Superior temporal gyrus (tissue), 1 donor: ENCODE results near the gene CCN5.

ENCODE experiments used
- DNase-seq: peaks from one replicate; pipeline ENCODE4 v3.0.0-alpha.2; 2016; ENCODE audit errors: extremely low spot score

The CCN5 gene

DNA sequence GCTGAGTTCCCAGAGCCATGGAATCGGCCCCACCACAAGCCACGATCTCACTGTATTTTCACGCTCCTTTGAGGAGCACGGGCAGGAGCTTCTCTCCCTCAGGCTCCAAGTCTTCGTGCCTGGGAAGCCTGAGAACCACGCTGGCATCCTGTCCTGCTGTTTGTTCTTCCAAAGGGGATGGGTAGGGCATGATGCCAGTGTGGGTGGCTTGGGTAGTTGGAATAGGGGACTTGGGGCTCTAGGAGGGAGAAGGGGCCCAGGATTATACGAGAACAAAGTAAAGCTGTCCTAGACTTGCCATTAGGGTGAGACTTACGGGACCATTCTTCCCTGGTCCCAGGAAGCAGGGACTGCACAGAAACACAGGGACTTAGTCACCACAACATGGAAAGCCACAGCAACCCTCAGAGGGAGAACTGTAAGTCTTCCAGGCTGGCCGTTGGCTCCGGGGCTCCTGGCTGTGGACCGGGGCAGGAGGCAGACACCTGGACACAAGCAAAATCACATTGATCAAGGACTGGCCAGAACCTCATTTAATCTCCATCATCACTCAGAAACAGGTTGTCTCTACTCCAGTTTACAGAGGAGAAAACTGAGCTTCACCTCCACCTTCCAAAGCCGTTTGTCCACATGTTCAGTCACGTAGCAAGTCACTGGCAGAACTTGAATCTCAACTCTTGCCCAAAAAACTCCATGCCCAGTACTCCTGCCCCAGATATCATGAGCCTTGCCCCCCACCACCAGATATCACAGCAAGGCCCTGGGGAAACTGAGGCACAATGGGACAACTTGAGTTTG is 1.3 kb downstream of the CCN5 start:
- DNase-seq = no peak

DNA sequence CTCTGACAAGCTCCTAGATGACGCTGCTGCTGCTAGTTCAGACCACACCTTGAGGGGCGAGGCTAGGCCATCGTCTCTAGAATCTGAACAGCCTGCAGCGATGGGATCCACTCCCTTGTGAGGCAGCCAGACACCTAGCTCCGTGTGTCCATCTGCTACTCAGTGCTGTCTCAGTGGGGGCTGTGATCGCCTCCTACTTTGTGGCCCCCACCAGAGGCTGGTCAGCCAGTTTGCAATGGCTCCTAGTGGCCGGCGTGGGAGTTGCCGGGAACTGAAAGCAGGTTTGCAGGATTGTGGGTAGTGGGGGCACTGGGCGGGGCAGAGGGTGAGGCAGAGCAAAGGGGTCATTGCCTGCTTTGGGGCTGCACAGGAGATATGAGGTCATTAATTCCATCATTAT is 2.8 kb downstream of the CCN5 start:
- no peak for DNase-seq

DNA sequence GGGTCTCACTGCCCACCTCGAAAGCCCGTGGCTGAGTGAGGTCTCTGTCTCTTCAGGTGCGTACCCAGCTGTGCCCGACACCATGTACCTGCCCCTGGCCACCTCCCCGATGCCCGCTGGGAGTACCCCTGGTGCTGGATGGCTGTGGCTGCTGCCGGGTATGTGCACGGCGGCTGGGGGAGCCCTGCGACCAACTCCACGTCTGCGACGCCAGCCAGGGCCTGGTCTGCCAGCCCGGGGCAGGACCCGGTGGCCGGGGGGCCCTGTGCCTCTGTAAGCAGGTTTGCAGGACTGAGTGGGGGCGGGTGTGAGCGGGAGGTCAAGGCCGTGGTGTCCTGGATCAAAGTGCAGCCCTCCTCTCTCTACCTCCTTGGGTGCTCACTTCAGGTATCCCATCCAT is 4.7 kb downstream of the CCN5 start:
- no peak for DNase-seq

DNA sequence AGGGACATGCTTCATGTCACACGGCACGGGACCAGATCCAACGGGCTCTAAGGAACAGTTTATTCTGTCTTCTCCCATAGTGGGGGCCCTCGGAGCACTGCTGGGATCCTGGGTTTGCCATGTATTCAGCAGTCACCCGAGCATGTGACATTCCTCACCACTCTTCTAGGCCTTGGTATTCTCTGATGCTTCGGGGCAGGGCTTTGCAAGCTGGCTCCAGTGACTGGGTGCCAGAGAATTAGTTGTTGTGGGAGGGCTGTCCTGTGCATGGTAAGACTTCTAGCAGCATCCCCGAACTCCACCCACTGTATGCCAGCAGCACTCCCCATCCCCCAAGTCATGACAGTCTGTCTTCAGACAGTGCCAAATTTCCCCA is 5.4 kb downstream of the CCN5 start:
- DNase-seq = peak; percentile 75

DNA sequence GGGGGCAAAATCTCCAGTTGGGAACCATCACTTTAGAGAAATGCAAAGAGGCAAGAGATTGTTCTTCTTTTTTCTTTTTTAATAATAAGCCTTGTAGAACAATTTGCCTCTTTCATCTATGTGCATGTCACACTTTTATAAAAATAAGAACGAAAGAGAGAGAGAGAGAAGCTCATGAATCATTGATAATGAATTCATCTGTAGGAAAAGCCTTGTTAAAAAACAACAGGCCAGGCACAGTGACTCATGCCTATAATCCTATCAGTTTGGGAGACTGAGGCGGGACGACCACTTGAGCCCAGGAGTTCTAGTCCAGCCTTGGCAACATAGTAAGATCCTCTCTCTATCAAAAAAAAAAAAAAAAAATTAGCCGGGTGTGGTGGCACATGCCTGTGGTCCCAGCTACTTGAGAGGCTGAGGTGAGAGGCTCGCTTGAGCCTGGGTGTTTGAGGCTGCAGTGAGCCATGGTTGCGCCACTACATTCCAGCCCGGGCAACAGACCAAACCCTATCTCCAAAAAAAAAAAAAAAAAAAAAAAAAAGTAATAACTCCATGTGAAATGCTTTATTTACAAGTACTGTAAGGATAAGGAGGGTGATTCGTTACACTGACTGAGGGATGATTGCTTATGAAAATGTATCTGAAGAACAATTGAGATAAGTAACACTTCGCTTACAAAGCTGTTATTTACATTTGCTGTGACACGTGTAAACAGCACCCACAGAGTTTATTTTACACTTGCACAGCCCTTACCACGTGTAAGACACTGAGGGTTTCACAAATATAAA is 6.0 kb downstream of the CCN5 start:
- DNase-seq = no peak

DNA sequence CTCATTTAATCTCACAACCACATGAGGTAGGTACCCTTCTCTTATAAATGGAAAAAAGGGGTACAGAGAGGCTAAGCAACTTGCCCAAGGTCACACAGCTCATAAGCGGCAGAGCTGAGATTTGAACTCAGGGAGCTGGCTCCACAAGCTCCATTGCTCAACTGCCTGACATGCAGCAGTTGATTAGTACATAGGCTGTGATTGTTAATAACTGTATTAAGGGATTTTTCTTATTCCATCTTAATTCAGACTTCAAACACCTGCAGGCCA is 6.6 kb downstream of the CCN5 start:
- DNase-seq = no peak

DNA sequence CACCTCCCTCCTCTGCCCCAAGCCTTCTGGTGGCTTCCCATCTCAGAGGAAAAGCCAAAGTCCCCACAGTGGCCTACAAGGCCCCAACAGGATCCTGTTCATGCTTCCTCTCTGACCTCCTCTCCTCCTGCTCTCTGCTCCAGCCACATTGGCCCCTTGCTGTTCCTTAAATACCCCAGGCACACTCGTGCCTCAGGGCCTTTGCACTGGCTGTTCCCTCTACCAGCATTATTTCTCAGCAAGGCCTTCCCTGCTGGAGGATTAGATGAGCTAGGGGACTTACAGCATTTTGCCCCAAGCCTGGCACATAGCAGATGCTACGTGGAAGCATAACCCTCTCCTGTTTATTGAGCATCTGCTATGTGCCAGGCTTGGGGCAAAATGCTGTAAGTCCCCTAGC is 7.8 kb downstream of the CCN5 start:
- DNase-seq = no peak

DNA sequence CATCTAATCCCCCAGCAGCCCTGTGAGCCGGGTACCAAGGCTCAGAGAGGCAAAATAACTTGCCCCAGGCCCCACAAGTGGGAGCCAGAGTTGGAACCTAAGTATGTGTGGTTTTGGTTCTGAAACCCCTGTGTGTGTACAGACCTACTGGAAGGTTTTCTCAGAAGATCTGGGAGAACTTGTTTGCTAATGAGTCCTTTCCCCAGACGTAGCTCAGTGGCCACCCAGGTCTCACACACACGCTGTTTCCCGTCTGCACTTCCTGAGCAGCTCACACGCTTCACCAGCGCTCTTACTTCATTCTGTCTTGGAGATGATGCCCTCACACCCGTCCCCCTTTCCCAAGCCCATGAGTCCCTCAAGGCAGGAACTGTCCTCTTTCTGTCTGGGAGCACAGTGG is 8.2 kb downstream of the CCN5 start:
- no peak for DNase-seq

DNA sequence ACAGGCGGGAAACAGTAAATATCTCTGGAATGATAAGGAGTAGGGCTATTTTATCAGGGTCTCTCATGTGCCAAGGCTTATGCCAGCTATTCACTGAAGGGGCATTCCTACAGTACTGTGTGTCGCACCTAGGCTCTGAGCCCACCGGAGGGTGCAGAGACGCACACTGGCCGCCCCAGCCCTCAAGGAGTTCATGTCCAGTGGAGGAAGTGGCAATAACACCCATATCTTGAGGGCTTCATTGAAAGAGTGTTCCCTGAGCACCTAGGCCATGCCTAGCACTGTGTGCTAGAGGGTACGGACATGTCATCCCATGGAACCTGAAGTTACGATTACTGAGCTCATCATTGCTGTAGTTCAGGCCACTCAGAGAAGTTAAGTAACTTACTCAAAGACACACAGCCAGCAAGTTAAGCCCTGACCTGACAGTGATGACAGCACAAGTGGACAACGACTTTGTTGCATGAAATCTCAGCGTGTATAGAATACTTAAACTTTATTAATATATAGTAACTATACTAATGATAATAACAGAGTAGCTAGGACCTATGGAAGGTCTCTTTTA is 8.7 kb downstream of the CCN5 start:
- no peak for DNase-seq

DNA sequence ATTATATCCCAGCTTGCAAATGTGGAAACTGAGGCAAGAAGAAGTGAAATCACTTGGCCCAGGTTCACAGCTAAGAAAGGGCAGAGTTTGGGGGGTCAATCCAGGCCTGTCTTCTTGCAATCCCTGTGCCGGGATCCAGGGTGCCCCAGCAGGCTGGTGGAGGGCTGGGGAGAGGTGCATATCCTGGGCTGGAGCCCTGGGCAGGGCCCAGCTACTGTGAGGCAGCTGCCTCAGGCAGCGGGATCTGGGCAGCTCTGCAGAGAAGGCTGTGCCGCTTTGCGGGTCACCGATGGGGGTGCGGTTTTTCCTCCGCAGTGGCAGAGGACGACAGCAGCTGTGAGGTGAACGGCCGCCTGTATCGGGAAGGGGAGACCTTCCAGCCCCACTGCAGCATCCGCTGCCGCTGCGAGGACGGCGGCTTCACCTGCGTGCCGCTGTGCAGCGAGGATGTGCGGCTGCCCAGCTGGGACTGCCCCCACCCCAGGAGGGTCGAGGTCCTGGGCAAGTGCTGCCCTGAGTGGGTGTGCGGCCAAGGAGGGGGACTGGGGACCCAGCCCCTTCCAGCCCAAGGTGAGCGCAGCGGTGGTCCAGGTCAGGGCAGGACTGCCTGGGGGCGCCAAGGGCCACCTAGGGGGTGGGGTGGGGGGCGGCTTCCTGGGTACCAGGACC is 9.4 kb downstream of the CCN5 start:
- no peak for DNase-seq

DNA sequence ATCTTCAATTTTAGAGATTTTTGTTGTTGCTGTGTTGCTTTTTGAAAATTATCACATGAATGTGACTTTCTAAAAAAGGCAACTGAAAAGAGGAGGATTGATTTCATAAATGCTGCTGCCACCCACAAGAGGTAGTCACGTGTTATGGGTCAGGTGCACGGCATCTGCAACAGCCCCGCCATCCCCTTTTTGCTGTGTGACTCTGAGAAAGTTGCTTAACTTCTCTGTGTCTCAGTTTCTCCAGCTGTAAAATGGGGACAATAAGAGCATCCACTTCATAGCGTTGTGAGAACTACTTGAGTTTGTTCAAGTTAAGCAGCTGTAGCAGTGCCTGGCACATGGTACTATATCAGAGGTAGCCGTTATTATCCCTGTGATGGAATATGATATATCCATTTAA is 10.7 kb downstream of the CCN5 start:
- DNase-seq = no peak

DNA sequence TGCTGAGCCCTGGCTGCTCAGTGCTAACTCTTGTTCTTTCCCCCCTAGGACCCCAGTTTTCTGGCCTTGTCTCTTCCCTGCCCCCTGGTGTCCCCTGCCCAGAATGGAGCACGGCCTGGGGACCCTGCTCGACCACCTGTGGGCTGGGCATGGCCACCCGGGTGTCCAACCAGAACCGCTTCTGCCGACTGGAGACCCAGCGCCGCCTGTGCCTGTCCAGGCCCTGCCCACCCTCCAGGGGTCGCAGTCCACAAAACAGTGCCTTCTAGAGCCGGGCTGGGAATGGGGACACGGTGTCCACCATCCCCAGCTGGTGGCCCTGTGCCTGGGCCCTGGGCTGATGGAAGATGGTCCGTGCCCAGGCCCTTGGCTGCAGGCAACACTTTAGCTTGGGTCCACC is 11.9 kb downstream of the CCN5 start:
- no peak for DNase-seq

DNA sequence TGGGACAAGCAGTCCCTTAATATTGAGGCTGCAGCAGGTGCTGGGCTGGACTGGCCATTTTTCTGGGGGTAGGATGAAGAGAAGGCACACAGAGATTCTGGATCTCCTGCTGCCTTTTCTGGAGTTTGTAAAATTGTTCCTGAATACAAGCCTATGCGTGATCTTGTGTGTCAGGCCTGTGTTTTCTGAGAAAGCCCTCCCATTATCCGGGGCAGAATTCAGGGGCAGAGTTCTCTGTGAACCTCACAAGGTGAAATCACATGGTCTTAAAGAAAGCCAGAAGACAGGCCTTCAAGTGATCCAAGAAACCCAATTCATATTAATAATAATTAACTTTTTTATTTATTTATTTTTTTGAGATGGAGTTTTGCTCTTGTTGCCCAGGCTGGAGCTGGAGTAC is 12.5 kb downstream of the CCN5 start:
- no peak for DNase-seq

DNA sequence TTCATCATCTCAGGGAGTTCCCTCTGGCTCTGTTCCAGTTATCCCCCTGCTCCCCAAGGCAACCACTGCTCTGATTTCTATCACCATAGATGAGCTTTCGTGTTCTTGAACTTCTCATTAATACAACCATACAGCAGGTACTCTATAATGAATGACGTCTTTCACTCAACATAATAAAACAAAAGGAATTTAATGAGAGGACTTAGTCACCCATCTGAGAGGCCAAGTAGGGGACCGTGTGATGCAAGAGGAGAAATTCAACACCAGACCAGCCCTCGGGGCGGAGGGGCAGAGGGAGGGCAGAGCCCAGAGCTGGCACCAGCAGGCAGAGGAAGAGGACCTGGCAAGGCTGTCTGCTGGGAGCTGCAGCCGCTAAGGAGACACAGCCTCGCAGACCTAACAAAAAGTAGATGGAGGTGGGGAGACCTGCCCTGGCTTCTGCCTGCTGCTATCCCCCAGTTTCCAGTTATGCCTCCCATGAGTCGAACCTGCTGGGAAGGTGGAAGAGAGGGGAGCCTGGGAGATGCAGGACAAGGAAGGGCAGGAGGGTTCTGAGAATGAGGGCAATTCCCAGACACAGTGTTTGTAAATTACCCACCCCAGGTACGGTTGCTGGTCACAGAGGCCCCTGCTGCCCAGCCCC is 13.8 kb downstream of the CCN5 start:
- peak; percentile 39 for DNase-seq

DNA sequence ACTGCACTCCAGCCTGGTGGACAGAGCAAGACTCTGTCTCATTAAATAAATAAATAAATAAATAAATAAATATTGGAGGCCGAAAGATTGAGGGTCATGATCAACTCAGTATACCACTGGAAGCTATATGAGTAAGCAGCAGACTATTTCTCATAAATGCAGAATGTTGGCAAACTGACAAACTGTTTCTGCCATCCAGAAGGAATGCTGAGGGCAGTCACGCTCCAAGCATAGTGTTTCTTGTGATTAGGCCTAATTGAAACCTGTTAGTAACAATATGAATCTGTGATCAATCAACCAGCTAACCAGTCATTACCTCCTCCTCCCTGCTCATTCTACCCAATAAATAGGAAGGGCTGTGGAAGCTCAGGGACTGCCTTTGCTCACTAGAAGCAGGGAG is 15.3 kb downstream of the CCN5 start:
- no peak for DNase-seq

DNA sequence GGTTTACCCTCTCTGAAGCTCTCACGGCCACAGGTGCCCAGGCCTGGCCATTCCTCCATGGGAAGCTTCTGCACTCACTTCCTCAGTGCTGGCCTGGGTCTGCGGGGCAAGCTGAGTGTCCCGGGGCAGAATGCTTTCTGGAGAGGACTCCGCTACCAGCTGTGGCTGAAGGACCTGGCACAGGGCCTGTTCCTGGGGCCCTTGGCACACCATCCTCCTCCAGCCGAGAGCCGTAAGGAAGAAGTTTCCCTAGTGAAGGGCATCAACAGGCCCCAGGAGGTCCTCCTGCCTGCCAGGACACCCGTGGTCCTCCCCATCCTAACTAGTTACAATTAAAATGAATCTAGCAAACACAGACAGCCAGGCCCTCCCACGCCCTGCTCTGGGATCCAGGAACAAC is 16.5 kb downstream of the CCN5 start:
- no peak for DNase-seq

DNA sequence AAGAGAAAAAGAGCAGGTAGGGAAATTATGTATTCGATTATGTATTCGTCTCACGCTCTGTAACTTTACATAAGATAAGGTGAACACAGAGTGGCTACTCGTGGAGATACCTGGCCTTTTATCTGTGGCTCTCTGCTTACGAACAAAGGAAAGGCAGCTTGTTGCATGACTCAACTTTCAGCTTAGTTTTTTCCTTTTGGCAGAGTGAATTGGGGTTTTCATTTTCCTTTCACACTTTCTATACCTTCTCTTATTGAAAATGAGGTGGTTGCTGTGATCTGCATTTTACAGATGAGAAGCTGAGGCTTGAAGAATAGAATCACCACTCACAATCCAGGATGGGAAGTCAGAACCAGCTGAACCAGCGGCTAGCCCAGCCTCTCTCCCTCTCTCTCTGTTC is 17.2 kb downstream of the CCN5 start:
- DNase-seq = no peak

DNA sequence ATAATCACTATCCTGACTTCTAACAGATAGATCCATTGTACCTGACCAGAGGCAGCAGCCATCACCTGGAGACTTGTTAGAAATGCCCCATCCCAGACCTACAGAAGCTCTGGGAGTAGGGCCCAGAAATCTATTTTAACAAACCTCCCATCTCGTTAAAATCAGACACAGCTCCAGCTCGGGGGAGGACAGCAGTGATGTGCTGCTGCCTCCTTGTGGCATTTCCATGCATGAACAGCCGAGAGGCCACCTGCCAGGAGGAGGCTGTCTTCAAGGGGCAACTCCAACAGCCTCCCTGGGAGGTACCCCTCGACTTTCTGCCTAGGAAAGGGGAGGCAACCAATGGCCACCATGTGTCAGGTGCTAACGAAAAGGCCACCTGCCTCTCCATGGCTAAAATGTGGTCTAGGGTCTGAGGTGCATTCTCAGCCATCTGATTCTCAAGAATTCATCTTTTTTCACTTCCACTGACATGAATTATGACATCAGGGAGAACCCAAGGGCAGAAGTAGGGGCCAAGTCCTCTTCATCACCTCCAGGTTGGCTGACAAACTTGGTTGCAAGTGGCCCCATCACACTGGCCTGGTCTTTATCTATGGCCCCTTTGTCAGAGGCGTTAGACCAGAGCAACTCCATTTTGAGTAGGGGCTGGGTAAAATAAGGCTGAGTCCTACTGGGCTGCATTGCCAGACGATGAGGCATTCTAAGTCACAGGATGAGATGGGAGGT is 18.3 kb downstream of the CCN5 start:
- peak; percentile 91 for DNase-seq

DNA sequence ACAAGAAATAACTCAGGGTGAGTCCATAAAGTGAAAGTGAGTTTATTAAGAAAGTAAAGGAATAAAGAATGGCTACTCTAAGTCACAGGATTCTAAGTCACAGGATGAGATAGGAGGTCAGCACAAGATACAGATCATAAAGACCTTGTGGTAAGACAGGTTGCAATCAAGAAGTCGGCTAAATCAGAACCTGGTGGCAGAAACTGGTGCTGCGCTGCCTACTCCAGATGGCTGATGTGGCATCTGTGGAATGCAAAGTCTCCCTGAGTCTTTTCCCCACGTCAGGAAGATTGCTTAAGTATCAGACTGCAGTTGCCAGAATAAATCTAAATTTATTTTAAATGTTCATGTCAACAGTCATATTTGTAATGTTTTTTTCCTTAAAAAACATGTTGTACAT is 19.8 kb downstream of the CCN5 start:
- peak; percentile 45 for DNase-seq

DNA sequence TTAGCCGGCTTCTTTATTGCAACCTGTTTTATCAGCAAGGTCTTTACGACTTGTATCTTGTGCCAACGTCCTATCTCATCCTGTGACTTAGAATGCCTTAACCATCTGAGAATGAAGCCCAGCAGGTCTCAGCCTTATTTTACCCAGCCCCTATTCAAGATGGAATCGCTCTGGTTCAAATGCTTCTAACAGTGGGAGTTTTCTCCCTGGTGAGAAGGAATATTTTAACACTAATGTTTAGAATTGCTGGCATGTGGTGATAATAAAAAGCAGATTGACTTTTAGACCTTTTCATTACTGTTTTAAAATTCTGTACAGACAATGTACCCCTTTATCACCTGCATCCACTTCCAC is 20.6 kb downstream of the CCN5 start:
- no peak for DNase-seq

DNA sequence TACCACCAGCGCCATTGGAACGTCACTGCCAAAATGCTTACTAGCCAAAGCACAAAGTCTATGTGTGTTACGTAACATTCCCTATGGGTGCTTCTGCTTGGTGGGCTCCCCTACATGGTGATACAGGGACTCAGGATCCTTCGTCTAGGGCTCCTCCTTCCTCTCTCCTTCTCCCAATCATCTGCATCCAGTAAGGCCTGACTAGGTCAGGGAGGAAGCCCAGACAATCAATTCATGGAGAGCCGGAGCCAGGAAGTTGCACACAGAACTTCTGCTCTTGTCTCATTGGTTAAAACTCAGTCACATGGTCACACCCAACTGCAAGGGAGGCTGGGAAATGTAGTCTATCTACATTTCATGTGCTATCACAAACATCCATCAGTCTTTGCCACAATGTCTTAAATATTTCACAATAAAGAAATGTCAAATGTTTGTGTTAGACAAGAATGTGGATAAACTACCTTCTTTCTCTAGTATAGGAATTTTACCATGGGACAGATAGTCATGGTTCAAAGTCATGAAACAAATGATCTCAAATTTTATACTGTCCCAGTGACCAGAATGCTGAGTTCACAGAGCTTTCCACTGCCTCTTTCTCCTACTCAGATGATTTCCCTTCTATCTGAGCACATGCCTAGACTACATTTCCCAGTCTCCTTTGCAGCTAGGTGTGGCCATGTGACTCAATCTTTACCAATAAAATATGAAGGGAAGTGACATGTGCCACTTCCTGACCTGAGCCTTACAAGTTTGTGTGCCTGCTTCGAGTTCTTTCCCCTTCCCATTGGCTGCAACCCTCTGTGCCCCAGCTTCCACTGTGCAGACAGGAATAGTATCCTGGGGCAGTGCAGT is 21.2 kb downstream of the CCN5 start:
- DNase-seq = peak; percentile 95
